Measurements from ENCODE around the gene TMOD3.
"Not testable (repeated sequence)": the region's sequence is repeated elsewhere in the genome, so short reads cannot be mapped to it uniquely, and the experiment has no call there.

TMOD3 gene

GRCh38 chr15:51829376-51830275 is at the start of gene TMOD3:
Gene TMOD3, plus strand, starts transcription at chr15:51829653. Its CDS starts 33,232 bp downstream, at chr15:51862885.
- DNase-seq = peak; percentile 90

DNA sequence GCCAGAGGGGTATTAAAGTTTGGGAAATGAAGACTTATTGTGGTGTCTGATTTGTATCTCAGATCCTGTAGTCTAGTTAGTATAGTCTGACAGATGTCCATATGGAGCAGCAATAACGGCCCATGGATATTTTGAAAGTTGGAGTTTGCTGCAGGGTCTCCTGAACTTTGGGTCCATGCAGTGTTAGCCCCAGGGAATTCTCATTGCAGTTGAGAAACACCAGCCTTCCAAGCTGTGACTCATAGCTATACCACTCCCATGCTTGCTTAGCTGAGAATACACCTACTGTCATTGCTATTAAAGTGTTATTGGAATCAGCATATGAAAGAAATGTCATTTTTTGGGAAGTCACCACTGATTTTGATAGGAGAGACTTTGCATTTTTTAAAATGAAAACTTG is 48.8 kb upstream of the TMOD3 start:
- DNase-seq = no peak

DNA sequence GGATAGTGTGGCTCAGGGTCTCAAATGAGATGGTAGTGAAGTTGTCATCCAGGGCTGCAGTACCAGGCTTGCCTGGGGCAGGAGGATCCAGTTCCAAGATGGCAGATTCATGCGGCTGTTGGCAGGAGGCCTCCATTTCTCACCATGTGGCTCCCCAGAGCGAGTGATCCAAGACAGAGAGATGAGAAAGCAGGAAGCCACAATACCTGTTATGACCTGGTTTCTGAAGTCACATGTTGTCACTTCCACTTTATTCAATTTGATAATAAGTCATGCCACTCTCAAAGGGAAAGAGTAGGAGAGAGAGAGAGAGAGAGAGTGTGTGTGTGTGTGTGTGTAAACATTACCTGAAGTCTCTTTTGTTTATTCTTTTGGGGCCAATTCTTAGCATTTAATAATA is 47.9 kb upstream of the TMOD3 start:
- DNase-seq = no peak

GRCh38 chr15:51782357-51782896 is 47.0 kb upstream of the TMOD3 start:
- DNase-seq = no peak

DNA sequence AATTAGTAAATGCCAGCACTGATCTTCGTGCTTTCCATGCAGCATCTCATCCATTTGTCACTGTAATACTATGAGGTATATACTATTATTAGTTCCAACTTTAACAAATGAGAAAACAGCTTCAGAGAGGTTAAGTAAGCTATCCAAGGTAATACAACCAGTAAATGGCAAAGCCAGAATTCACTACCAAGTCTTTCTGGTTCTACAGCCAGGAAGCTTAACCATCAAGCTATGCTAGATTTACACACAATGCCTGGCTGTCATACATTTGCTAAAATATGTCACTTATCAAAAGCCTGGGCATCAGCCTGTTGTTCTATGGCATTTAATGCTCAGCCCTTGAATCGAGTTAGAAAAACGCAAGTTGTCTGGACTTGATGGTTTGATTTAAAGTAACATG is 45.5 kb upstream of the TMOD3 start:
- no peak for DNase-seq

DNA sequence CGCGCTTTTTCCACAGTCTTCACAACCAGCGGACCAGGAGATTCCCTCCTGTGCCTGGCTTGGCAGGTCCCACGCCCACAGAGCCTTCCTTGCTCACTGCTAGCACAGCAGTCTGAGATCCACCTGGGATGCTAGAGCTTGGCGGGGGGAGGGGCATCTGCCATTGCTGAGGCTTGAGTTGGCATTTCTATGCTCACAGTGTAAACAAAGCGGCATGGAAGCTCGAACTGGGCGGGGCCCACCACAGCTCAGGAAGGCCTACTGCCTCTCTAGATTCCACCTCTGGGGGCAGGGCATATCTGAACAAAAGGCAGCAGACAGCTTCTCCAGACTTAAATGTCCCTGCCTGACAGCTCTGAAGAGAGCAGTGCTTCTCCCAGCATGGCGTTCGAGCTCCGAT is 42.3 kb upstream of the TMOD3 start:
- DNase-seq = not testable (repeated sequence)

DNA sequence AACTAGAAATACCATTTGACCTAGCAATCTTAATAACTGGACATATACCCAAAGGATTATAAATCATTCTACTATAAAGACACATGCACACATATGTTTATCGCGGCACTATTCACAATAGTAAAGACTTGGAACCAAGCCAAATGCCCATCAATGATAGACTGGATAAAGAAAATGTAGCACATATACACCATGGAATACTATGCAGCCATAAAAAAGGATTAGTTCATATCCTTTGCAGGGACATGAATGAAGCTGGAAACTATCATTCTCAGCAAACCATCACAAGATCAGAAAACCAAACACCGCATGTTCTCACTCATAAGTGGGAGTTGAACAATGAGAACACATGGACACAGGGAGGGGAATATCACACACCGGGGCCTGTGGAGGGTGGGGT is 37.0 kb upstream of the TMOD3 start:
- not testable (repeated sequence) for DNase-seq

DNA sequence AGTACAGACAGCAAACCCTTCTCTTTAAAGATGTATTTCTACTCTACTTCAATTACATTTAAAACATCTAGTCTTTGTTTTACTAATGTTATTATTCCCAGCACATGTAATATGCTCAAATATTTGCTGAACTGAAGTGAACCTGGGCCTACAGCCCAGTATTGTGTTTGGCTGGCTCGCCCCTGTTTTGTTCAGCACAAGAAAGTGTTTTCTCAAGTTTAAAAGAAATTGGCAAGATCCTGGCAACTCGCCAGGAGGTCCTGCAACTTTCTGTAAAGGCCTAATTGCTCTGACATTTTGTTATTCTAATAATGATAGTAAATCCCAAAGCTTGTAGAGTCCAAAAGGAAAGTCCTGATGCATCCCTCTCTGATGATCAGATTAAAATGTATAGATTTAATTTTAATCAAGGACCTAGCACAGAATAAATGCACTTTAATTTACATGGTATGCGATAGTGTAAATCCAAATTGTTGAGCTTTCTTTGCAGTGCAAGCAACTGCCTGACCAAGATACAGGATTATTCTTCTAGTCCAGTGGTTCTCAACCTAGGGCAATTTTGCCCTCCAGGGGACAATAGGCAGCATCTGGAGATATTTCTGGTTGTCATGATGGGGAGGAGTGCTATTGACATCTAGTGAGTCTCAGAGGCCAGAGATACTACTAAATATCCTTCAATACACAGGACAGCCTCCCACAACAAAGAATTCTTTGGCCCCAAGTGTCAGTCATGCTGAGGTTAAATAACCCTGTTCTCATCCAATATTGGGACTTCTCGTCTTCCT is 35.7 kb upstream of the TMOD3 start:
- no peak for DNase-seq

- no peak for DNase-seq
Measured at GRCh38 chr15:51796847-51797401, 32.5 kb upstream of the TMOD3 start.

GRCh38 chr15:51798281-51798680 is 31.2 kb upstream of the TMOD3 start:
- no peak for DNase-seq

GRCh38 chr15:51799282-51800252 is 29.9 kb upstream of the TMOD3 start:
- no peak for DNase-seq

GRCh38 chr15:51801391-51801835 is 28.0 kb upstream of the TMOD3 start:
- DNase-seq = no peak

- DNase-seq = no peak
Measured at GRCh38 chr15:51802593-51802992, 26.9 kb upstream of the TMOD3 start.

DNA sequence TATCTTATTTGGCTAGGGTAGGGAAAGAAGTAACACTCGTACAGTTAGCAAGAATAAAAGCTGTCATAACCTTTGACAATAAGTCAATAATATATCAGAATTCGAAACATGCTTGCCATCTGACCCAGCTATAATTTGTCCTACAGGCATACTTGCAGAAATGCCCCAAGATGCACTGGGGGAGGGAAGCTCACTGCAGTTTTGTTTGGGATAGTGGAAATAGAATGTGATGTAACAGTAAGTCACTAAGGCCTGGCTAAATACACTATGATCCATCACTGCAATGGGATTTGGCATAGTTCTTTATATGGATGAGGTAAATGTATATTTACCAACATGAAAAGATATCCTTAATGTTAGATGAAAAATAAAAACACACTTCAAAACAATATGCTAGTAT is 25.5 kb upstream of the TMOD3 start:
- DNase-seq = no peak

DNA sequence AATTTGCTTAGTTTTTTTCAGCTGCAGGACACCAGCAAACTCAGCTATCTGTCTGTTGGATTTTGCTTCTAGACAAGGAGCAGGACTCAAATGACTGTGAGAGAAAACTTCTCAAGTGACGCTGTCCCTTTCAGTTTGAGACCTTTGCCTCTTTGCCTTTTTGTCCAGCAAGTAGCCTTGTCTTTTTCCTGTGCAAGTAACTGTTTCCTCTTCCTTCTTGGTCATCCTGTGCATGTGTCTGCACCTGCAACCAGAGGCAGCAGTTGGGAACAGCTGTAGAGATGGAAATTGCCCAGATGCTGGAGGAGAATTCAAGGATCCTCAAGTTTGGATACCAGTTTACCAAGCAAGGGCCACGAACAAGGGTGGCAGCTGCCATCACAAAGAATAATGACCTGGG is 23.3 kb upstream of the TMOD3 start:
- DNase-seq = no peak

DNA sequence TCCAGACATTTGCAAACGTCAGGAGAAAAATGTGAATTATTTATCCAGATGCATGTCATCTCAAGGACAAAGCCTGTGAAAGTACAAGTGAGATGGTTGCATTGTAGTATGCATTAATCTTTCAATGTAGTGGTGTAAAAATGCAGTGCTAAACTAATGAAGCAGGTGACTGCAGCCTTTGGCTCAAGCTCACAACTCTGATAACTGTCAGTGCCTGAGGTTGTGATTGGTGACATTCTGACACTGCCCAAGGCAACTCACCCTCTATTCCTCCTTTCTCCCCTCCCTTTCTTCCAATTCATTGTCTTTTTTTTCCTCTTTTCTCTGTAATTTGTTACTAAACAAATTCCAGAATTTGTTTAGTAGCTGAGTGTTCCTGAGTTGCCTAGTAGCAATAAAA is 20.0 kb upstream of the TMOD3 start:
- DNase-seq = no peak

GRCh38 chr15:51812598-51812997 is 16.9 kb upstream of the TMOD3 start:
- no peak for DNase-seq

DNA sequence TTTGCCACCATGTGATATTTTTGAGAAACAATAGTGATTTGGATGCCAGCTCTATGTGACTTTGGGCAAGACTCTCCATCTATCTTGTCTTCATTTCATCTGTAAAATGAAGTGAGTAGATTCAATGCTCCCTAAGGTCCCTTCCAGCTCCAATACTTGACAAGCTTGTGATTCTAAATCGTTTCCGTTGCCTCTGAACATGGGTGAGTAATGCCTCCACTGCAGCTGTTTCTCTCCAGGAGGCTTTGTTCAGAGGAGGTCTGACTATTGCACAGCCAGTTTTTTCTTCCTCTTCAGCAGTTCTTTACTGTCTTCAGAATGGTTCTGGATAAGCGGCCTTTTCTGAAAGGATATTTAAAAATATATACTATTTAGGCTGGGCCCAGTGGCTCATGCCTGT is 14.8 kb upstream of the TMOD3 start:
- DNase-seq = no peak

DNA sequence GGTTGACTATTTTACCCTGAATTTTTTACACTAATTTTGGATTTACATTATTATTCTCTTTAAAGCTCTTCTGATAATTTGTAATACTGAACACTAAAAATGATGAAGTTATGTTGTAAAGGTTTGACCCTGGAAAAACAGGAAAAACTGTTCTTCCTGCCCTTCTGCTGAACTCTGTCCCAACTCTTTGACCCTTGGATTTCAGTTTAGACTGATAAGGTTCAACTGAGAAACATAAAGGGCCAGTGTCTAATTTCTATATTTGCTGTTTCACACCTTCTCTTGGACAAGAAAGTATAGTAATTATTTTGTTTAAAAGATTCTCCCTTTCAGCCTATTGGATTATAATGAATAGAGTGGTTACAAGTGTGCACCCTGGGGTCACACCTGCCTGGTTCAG is 12.8 kb upstream of the TMOD3 start:
- DNase-seq = no peak

DNA sequence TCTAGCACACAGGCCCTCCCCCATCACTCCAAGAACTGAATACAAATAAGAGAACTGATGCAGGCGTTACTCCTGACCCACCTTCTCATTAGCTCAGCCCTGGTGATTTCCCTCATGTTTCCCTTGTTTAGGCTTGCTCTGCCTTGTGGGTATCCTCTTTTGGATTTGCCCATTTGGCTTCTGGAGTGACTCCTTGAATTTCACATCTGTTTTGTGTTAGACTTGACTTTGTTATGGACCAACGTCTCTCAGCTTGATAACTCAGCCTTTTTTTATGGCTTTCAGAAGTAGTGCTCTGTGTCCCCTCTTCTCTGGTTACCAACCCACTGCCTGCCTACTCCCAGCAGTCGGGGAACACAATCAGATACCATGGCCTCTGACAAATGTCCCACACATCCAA is 11.3 kb upstream of the TMOD3 start:
- DNase-seq = no peak

DNA sequence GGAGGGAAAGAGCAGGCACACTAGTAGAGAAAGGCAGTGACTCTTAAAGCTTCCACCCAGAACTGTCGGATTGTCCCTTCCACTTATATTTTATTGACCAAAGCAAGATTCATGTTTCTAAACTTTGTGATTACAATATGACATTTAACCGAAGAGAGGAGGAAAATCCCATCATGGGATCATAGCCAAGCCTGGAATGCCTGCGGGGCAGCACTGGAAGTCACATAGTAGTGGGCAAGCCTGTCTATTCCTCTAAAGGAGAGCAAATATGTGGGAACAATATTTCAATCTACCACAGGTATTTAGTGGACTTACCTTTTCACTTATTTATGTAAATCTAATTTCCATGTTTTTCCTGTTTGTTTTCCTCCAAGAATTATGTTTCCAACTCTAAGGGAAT is 3.8 kb upstream of the TMOD3 start:
- no peak for DNase-seq
